Stomach (tissue), 4 donors: ENCODE measurements around the gene WEE1.

ENCODE experiments used
- POLR2A ChIP-seq, 4 donors: fragments of 450-650 bp; IDR thresholded peaks; one replicate each; pipeline ENCODE4 v1.6.1; 2016; ENCODE audit warnings: antibody characterized with exemption in 4 of 4, control low read depth in 2 of 4, mild to moderate bottlenecking in 1 of 4, moderate library complexity in 1 of 4
- POLR2AphosphoS5 ChIP-seq, 3 donors: sonication (generic); formaldehyde crosslinking; IDR thresholded peaks; one replicate each; pipeline ENCODE4 v1.6.1; 2016; ENCODE audit warnings: antibody characterized with exemption in 3 of 3
- TF ChIP-seq, protein P1 (sequence below), 7 experiments: fragments of 450-650 bp in 4 of 7; fragments of 200-600 bp in 3 of 7; sonication (generic) in 3 of 7; IDR thresholded peaks; one replicate each; pipeline ENCODE4 v1.5.1; 2016 to 2019; ENCODE audit warnings: antibody characterized with exemption in 7 of 7, control low read depth in 2 of 7, mild to moderate bottlenecking in 1 of 7

- TF ChIP-seq POLR2A (IDR thresholded peaks at IDR 0.05) = no peak
- TF ChIP-seq POLR2AphosphoS5 (IDR thresholded peaks at IDR 0.05) = no peak
- TF ChIP-seq, protein P1, sequence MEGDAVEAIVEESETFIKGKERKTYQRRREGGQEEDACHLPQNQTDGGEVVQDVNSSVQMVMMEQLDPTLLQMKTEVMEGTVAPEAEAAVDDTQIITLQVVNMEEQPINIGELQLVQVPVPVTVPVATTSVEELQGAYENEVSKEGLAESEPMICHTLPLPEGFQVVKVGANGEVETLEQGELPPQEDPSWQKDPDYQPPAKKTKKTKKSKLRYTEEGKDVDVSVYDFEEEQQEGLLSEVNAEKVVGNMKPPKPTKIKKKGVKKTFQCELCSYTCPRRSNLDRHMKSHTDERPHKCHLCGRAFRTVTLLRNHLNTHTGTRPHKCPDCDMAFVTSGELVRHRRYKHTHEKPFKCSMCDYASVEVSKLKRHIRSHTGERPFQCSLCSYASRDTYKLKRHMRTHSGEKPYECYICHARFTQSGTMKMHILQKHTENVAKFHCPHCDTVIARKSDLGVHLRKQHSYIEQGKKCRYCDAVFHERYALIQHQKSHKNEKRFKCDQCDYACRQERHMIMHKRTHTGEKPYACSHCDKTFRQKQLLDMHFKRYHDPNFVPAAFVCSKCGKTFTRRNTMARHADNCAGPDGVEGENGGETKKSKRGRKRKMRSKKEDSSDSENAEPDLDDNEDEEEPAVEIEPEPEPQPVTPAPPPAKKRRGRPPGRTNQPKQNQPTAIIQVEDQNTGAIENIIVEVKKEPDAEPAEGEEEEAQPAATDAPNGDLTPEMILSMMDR (IDR thresholded peaks at IDR 0.05) = no peak
These were observed 51.7 kb downstream of the WEE1 start for GRCh38 chr11:9625162-9625561.
